Neural cell (in vitro differentiated cells): ENCODE data around the gene SETD2.

Experiments used
- EP300 ChIP-seq: fragments of 450-650 bp; conservative IDR thresholded peaks from 2 replicates; pipeline ENCODE4 v1.6.1; 2014; ENCODE audit warnings: antibody characterized with exemption, mild to moderate bottlenecking, moderate library complexity; ENCODE audit not compliant: poor library complexity, severe bottlenecking
- EZH2 ChIP-seq: fragments of 200-600, 300-800 bp; shearing (Covaris generic), sonication (generic); IDR thresholded peaks from 2 replicates; pipeline ENCODE4 v1.6.1; 2014; ENCODE audit warnings: antibody characterized with exemption, low read length, borderline replicate concordance, mild to moderate bottlenecking; ENCODE audit not compliant: insufficient read depth, poor library complexity, severe bottlenecking
- POLR2AphosphoS5 ChIP-seq: IDR thresholded peaks from 2 replicates; pipeline ENCODE4 v1.6.1; 2012
- RAD21 ChIP-seq: fragments of 450-650 bp; conservative IDR thresholded peaks from 2 replicates; pipeline ENCODE4 v1.6.1; 2014; ENCODE audit warnings: antibody characterized with exemption, mild to moderate bottlenecking, moderate library complexity
- REST ChIP-seq: IDR thresholded peaks from 2 replicates; pipeline ENCODE4 v1.6.1; 2012; ENCODE audit warnings: borderline replicate concordance
- SMC3 ChIP-seq: fragments of 450-650 bp; conservative IDR thresholded peaks from 2 replicates; pipeline ENCODE4 v1.6.1; 2014; ENCODE audit warnings: antibody characterized with exemption, mild to moderate bottlenecking, moderate library complexity; ENCODE audit not compliant: poor library complexity
- TAF1 ChIP-seq: IDR thresholded peaks from 2 replicates; pipeline ENCODE4 v1.6.1; 2012; ENCODE audit warnings: low read depth
- TF ChIP-seq, protein P1 (sequence below): fragments of 450-650 bp; IDR thresholded peaks from 2 replicates; pipeline ENCODE4 v1.5.1; 2014; ENCODE audit warnings: antibody characterized with exemption, mild to moderate bottlenecking, moderate library complexity; ENCODE audit not compliant: poor library complexity, severe bottlenecking

GRCh38 chr3:46999516-47000197, 164.3 kb downstream of the SETD2 start:
- no peak for TF ChIP-seq SMC3
- TF ChIP-seq POLR2AphosphoS5: no peak
- TF ChIP-seq EZH2: no peak
- TF ChIP-seq, protein P1, sequence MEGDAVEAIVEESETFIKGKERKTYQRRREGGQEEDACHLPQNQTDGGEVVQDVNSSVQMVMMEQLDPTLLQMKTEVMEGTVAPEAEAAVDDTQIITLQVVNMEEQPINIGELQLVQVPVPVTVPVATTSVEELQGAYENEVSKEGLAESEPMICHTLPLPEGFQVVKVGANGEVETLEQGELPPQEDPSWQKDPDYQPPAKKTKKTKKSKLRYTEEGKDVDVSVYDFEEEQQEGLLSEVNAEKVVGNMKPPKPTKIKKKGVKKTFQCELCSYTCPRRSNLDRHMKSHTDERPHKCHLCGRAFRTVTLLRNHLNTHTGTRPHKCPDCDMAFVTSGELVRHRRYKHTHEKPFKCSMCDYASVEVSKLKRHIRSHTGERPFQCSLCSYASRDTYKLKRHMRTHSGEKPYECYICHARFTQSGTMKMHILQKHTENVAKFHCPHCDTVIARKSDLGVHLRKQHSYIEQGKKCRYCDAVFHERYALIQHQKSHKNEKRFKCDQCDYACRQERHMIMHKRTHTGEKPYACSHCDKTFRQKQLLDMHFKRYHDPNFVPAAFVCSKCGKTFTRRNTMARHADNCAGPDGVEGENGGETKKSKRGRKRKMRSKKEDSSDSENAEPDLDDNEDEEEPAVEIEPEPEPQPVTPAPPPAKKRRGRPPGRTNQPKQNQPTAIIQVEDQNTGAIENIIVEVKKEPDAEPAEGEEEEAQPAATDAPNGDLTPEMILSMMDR: no peak
- no peak for TF ChIP-seq TAF1
- TF ChIP-seq REST: no peak
- TF ChIP-seq EP300: no peak
- no peak for TF ChIP-seq RAD21
